Suprapubic skin (tissue), 4 donors: ENCODE measurements around the gene TMEM161B. TPM values are rescaled to one million over a fixed set of nuclear protein-coding genes. Genes with fewer than 3 reads are reported as not detected.

Experiments used
- DNase-seq, 2 donors: peaks; one replicate each; pipeline ENCODE4 v3.0.0-alpha.2; 2019; ENCODE audit warnings: low spot score in 2 of 2
- H3K27ac ChIP-seq: fragments of 200-600 bp; sonication (generic); one replicate; pipeline ENCODE4 v1.5.1; 2019
- H3K27me3 ChIP-seq: fragments of 200-600 bp; sonication (generic); one replicate; pipeline ENCODE4 v1.5.1; 2019
- H3K36me3 ChIP-seq: fragments of 200-600 bp; sonication (generic); one replicate; pipeline ENCODE4 v1.5.1; 2019
- H3K4me1 ChIP-seq: fragments of 200-600 bp; sonication (generic); one replicate; pipeline ENCODE4 v1.5.1; 2019
- H3K4me3 ChIP-seq: fragments of 200-600 bp; sonication (generic); one replicate; pipeline ENCODE4 v1.5.1; 2019; ENCODE audit warnings: mild to moderate bottlenecking
- H3K9me3 ChIP-seq: fragments of 200-600 bp; sonication (generic); one replicate; pipeline ENCODE4 v1.5.1; 2019
- EP300 ChIP-seq: sonication (generic); formaldehyde crosslinking; IDR thresholded peaks from one replicate; pipeline ENCODE4 v1.6.1; 2017; ENCODE audit warnings: antibody characterized with exemption
- POLR2A ChIP-seq, 2 donors: fragments of 450-650 bp; IDR thresholded peaks; one replicate each; pipeline ENCODE4 v1.6.1; 2017; ENCODE audit warnings: antibody characterized with exemption in 2 of 2, mild to moderate bottlenecking in 2 of 2, moderate library complexity in 2 of 2
- POLR2AphosphoS5 ChIP-seq, 3 donors: sonication (generic); formaldehyde crosslinking; IDR thresholded peaks; one replicate each; pipeline ENCODE4 v1.6.1; 2017; ENCODE audit warnings: antibody characterized with exemption in 3 of 3
- WGBS: methylation state at CpG from one replicate; pipeline ENCODE4 v1.1.5; 2018; 5-methylcytosine and 5-hydroxymethylcytosine counted together
- total RNA-seq, 4 donors: library from RNA; depleted of rRNA; stranded (reverse); fragments of >200 nt; gene quantifications; one replicate each; pipeline ENCODE4 v1.1.0, GENCODE V29; 2016
- TF ChIP-seq, protein P1 (sequence below), 2 donors: fragments of 200-600 bp in 1 of 2; fragments of 450-650 bp in 1 of 2; sonication (generic) in 1 of 2; IDR thresholded peaks; one replicate each; pipeline ENCODE4 v1.5.1; 2016 to 2019; ENCODE audit warnings: antibody characterized with exemption in 2 of 2, mild to moderate bottlenecking in 1 of 2, moderate library complexity in 1 of 2

TMEM161B gene
- total RNA-seq, 4 donors from 2014 or later: 11.1 to 22.1 (median 14.1) TPM

DNA sequence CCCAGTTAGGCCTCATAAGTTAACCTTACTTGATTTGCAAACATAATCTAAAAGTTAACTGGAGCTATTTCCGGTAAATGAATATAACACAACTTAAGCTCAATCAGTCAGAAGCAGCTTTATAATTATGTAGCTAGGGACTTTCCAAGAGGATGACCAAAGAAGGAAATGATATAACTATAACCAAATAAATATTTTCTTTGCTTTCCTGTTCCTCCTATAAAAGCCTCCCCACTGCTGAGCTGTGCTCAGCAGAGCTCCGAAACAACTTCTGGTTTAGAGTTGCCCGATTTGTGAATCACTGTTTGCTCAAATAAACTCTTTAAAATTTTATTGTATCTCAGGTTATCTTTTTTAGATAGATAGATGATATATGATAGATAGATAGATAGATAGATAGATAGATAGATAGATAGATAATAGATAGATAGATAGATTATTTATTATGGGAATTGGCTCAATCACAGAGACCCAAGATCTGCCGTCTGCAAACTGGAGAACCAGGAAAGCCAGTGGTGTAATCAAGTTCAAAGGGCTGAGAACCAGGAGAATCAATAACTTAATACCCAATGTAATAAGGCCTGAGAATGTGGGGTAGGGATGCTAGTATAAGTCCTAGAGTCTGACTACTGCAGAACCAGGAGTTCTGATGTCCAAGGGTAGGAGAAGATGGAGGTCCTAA lies 19.3 kb upstream of the TMEM161B start:
- no peak for DNase-seq
- Histone ChIP-seq H3K4me1 (no peaks in the 10 kb centered on the region), H3K36me3 (peaks cover 10% of the 10 kb centered on the region), H3K27ac (no peak overlapping the region), H3K27me3 (no peaks in the 10 kb centered on the region), H3K4me3 (no peak overlapping the region), H3K9me3 (no peaks in the 10 kb centered on the region)
- 94% methylated on average over 4 of the region's 4 CpGs for WGBS
- TF ChIP-seq POLR2A (IDR thresholded peaks at IDR 0.05) (no peak), POLR2AphosphoS5 (IDR thresholded peaks at IDR 0.05) (no peak), EP300 (no peak)
- TF ChIP-seq, protein P1, sequence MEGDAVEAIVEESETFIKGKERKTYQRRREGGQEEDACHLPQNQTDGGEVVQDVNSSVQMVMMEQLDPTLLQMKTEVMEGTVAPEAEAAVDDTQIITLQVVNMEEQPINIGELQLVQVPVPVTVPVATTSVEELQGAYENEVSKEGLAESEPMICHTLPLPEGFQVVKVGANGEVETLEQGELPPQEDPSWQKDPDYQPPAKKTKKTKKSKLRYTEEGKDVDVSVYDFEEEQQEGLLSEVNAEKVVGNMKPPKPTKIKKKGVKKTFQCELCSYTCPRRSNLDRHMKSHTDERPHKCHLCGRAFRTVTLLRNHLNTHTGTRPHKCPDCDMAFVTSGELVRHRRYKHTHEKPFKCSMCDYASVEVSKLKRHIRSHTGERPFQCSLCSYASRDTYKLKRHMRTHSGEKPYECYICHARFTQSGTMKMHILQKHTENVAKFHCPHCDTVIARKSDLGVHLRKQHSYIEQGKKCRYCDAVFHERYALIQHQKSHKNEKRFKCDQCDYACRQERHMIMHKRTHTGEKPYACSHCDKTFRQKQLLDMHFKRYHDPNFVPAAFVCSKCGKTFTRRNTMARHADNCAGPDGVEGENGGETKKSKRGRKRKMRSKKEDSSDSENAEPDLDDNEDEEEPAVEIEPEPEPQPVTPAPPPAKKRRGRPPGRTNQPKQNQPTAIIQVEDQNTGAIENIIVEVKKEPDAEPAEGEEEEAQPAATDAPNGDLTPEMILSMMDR (IDR thresholded peaks at IDR 0.05): no peak

DNA sequence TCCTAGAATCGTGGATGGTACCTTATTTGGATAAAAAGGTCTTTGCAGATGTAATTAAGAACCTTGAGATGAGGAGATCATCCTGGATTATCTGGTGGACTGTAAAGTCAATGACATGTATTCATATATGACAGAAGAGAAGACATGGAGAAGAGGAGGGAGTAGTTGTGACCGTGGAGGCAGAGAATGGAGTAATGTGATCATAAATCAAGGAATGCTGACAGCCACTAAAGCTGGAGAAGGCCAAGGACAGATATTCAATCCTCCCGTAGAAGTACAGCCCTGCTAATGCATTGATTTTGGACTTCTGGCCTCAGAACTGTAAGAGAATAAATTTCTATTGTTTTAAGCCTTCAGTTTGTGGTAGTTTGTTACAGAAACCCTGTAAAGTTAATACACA lies 18.7 kb upstream of the TMEM161B start:
- TF ChIP-seq, protein P1 (IDR thresholded peaks at IDR 0.05): no peak
- no peak for TF ChIP-seq EP300
- no peak for TF ChIP-seq POLR2A (IDR thresholded peaks at IDR 0.05)
- TF ChIP-seq POLR2AphosphoS5 (IDR thresholded peaks at IDR 0.05): no peak
- no peaks in the 10 kb centered on the region for H3K9me3 ChIP-seq
- WGBS: 83% methylated on average over 3 of the region's 3 CpGs
- H3K4me3 ChIP-seq: no peak overlapping the region
- no peaks in the 10 kb centered on the region for H3K27me3 ChIP-seq
- no peaks in the 10 kb centered on the region for H3K4me1 ChIP-seq
- DNase-seq: no peak
- peaks cover 11% of the 10 kb centered on the region for H3K36me3 ChIP-seq
- no peak overlapping the region for H3K27ac ChIP-seq

DNA sequence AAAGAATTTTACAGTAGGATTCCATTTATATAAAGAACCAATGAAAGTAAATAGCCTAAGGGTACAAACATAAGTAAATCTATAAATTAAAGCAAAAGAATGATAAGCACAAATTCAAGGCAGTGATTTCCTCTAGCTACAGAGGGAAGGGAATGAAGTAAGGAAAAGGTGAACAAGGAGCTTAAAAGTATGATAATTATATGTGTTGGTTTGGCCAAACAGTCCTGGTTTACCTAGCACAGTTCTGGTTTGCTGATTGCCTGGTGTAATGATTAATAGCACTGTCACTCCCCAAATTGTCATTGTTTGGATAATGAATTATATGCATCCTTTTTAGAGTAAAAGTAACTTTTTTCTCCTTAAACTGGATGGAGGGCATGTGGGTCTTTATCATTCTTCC lies 15.0 kb upstream of the TMEM161B start:
- DNase-seq: no peak
- Histone ChIP-seq H3K27ac (no peak overlapping the region), H3K9me3 (no peaks in the 10 kb centered on the region), H3K4me1 (no peaks in the 10 kb centered on the region), H3K4me3 (no peak overlapping the region), H3K27me3 (no peaks in the 10 kb centered on the region), H3K36me3 (peaks cover 11% of the 10 kb centered on the region)
- TF ChIP-seq POLR2AphosphoS5 (IDR thresholded peaks at IDR 0.05): no peak
- TF ChIP-seq, protein P1 (IDR thresholded peaks at IDR 0.05): no peak
- TF ChIP-seq POLR2A (IDR thresholded peaks at IDR 0.05): no peak
- no peak for TF ChIP-seq EP300

DNA sequence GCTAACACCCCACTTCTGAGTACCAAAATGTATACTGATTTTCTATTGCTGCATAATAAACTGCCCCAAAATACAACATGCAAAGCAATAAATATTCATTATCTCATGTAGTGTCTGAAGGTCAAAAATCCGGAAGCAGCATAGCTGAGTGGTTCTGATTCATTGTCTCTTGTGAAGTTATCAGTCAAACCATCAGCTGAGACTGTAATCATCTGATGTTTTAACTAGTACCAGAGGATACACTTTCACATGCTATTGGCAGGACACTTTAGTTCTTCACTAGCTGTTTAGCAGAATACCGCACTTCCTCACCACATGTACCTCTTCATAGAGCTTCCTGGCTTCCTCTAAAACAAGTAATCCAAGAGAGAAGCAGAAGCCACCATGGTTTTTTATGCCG lies 12.7 kb upstream of the TMEM161B start:
- peaks cover 6% of the 10 kb centered on the region for H3K36me3 ChIP-seq
- H3K4me1 ChIP-seq: no peaks in the 10 kb centered on the region
- WGBS: 81% methylated on average over 3 of the region's 3 CpGs
- no peak overlapping the region for H3K27ac ChIP-seq
- DNase-seq: no peak
- H3K27me3 ChIP-seq: no peaks in the 10 kb centered on the region
- TF ChIP-seq POLR2A (IDR thresholded peaks at IDR 0.05) (no peak), POLR2AphosphoS5 (IDR thresholded peaks at IDR 0.05) (no peak), EP300 (no peak)
- TF ChIP-seq, protein P1 (IDR thresholded peaks at IDR 0.05): no peak
- no peak overlapping the region for H3K4me3 ChIP-seq
- H3K9me3 ChIP-seq: no peaks in the 10 kb centered on the region

DNA sequence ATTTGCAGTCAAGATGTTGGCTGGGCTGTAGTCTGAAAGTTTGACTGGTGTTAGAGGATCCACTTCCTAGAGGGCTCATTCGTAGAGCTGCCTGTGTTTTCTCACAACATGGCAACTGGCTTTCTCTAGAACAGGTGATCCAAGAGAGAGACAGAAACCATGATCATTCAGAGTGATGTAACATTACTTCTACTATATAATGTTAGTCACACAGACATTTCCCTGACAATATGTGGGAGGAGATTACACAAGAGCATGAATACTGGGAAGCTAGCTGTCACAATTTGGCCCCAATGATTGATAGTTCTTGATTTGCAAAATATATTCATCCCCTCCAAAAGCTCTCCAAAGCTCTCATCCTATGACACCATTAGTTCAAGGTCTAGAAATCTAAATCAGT lies 10.9 kb upstream of the TMEM161B start:
- TF ChIP-seq, protein P1 (IDR thresholded peaks at IDR 0.05): no peak
- TF ChIP-seq POLR2AphosphoS5 (IDR thresholded peaks at IDR 0.05): no peak
- TF ChIP-seq POLR2A (IDR thresholded peaks at IDR 0.05): no peak
- no peak for TF ChIP-seq EP300
- Histone ChIP-seq H3K36me3 (peaks cover 4% of the 10 kb centered on the region), H3K9me3 (no peaks in the 10 kb centered on the region), H3K4me1 (no peaks in the 10 kb centered on the region), H3K4me3 (no peak overlapping the region), H3K27ac (no peak overlapping the region), H3K27me3 (no peaks in the 10 kb centered on the region)
- WGBS: 58% methylated on average over 1 of the region's 1 CpG
- no peak for DNase-seq
